DOHH2 (cell line): ENCODE measurements around the gene WWOX.

ENCODE experiments used
- H3F3A ChIP-seq: fragments of 200-600 bp; sonication (generic), shearing (Covaris generic); 2 replicates; pipeline ENCODE4 v1.6.0; 2016; ENCODE audit warnings: antibody characterized with exemption, mild to moderate bottlenecking; ENCODE audit not compliant: control insufficient read depth, insufficient read depth
- H3K27ac ChIP-seq: fragments of 200-600 bp; sonication (generic); 2 replicates; pipeline ENCODE4 v1.5.1; 2014; ENCODE audit warnings: low read depth, mild to moderate bottlenecking, low read length, moderate library complexity
- H3K27me3 ChIP-seq: fragments of 200-600 bp; sonication (generic); 2 replicates; pipeline ENCODE4 v1.6.1; 2014; ENCODE audit warnings: mild to moderate bottlenecking, low read length, mixed read lengths; ENCODE audit not compliant: control insufficient read depth
- H3K36me3 ChIP-seq: fragments of 200-600 bp; sonication (generic); 2 replicates; pipeline ENCODE4 v1.6.1; 2014; ENCODE audit warnings: mild to moderate bottlenecking, low read length, moderate library complexity, mixed read lengths; ENCODE audit not compliant: control insufficient read depth
- H3K4me1 ChIP-seq: fragments of 200-600 bp; sonication (generic); 2 replicates; pipeline ENCODE4 v1.6.1; 2014; ENCODE audit warnings: mild to moderate bottlenecking, low read length, mixed read lengths; ENCODE audit not compliant: control insufficient read depth
- H3K4me2 ChIP-seq: fragments of 200-600 bp; sonication (generic); 2 replicates; pipeline ENCODE4 v1.6.0; 2014; ENCODE audit warnings: mild to moderate bottlenecking, low read length, moderate library complexity
- H3K4me3 ChIP-seq: fragments of 200-600 bp; sonication (generic); 2 replicates; pipeline ENCODE4 v1.5.1; 2014; ENCODE audit warnings: mild to moderate bottlenecking, low read length, mixed read lengths
- H3K79me2 ChIP-seq: fragments of 200-600 bp; sonication (generic); 2 replicates; pipeline ENCODE4 v1.6.1; 2014; ENCODE audit warnings: mild to moderate bottlenecking, low read length, mixed read lengths; ENCODE audit not compliant: control insufficient read depth
- H3K9me2 ChIP-seq: fragments of 200-600 bp; sonication (generic); replicated peaks from 2 replicates; pipeline ENCODE4 v1.6.1; 2014; ENCODE audit warnings: mild to moderate bottlenecking, low read length, mixed read lengths; ENCODE audit not compliant: control insufficient read depth
- H3K9me3 ChIP-seq: fragments of 200-600 bp; sonication (generic); 2 replicates; pipeline ENCODE4 v1.6.1; 2014; ENCODE audit warnings: antibody characterized with exemption, low read length, mixed read lengths; ENCODE audit not compliant: control insufficient read depth, insufficient read depth
- H4K20me1 ChIP-seq: fragments of 200-600 bp; sonication (generic); 2 replicates; pipeline ENCODE4 v1.6.0; 2014; ENCODE audit warnings: low read depth, mild to moderate bottlenecking, antibody characterized with exemption, low read length, moderate library complexity; ENCODE audit not compliant: control insufficient read depth, insufficient read depth
- EZH2phosphoT487 ChIP-seq: fragments of 200-600 bp; sonication (generic); IDR thresholded peaks from 2 replicates; pipeline ENCODE4 v1.6.1; 2017; ENCODE audit warnings: borderline replicate concordance, mild to moderate bottlenecking, antibody characterized with exemption, low read length, moderate library complexity, mixed read lengths
- TF ChIP-seq, protein P1 (sequence below): fragments of 200-600 bp; sonication (generic); IDR thresholded peaks from one replicate; pipeline ENCODE4 v1.5.1; 2014; ENCODE audit warnings: antibody characterized with exemption, mild to moderate bottlenecking, low read depth, low read length; ENCODE audit not compliant: poor library complexity, severe bottlenecking

Gene WWOX

GRCh38 chr16:78656887-78657286 is 557.4 kb downstream of the WWOX start:
- no peak overlapping the region for H3K4me2 ChIP-seq
- no peaks in the 10 kb centered on the region for H3K27me3 ChIP-seq
- H3K9me3 ChIP-seq: no peaks in the 10 kb centered on the region
- no peaks in the 10 kb centered on the region for H3K9me2 ChIP-seq
- H3K79me2 ChIP-seq: no peaks in the 10 kb centered on the region
- no peak overlapping the region for H3K27ac ChIP-seq
- H3K36me3 ChIP-seq: no peaks in the 10 kb centered on the region
- no peaks in the 10 kb centered on the region for H4K20me1 ChIP-seq
- no peak overlapping the region for H3K4me3 ChIP-seq
- H3F3A ChIP-seq: no peaks in the 10 kb centered on the region
- no peak for TF ChIP-seq EZH2phosphoT487
- TF ChIP-seq, protein P1, sequence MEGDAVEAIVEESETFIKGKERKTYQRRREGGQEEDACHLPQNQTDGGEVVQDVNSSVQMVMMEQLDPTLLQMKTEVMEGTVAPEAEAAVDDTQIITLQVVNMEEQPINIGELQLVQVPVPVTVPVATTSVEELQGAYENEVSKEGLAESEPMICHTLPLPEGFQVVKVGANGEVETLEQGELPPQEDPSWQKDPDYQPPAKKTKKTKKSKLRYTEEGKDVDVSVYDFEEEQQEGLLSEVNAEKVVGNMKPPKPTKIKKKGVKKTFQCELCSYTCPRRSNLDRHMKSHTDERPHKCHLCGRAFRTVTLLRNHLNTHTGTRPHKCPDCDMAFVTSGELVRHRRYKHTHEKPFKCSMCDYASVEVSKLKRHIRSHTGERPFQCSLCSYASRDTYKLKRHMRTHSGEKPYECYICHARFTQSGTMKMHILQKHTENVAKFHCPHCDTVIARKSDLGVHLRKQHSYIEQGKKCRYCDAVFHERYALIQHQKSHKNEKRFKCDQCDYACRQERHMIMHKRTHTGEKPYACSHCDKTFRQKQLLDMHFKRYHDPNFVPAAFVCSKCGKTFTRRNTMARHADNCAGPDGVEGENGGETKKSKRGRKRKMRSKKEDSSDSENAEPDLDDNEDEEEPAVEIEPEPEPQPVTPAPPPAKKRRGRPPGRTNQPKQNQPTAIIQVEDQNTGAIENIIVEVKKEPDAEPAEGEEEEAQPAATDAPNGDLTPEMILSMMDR: no peak
- H3K4me1 ChIP-seq: no peaks in the 10 kb centered on the region

- Histone ChIP-seq H3K4me1 (no peaks in the 10 kb centered on the region), H3K4me3 (no peak overlapping the region), H3K36me3 (no peaks in the 10 kb centered on the region), H3K9me3 (no peaks in the 10 kb centered on the region), H3F3A (no peaks in the 10 kb centered on the region), H3K79me2 (no peaks in the 10 kb centered on the region), H3K4me2 (no peak overlapping the region), H3K27ac (no peak overlapping the region), H3K27me3 (no peaks in the 10 kb centered on the region), H4K20me1 (no peaks in the 10 kb centered on the region), H3K9me2 (no peaks in the 10 kb centered on the region)
- no peak for TF ChIP-seq EZH2phosphoT487
Measured at GRCh38 chr16:78659216-78659615, 559.8 kb downstream of the WWOX start.

GRCh38 chr16:78659668-78660217 is 560.3 kb downstream of the WWOX start:
- no peaks in the 10 kb centered on the region for H3K79me2 ChIP-seq
- H4K20me1 ChIP-seq: no peaks in the 10 kb centered on the region
- no peaks in the 10 kb centered on the region for H3F3A ChIP-seq
- H3K4me2 ChIP-seq: no peak overlapping the region
- no peak overlapping the region for H3K27ac ChIP-seq
- H3K9me2 ChIP-seq: no peaks in the 10 kb centered on the region
- no peaks in the 10 kb centered on the region for H3K9me3 ChIP-seq
- TF ChIP-seq, protein P1: no peak
- no peaks in the 10 kb centered on the region for H3K4me1 ChIP-seq
- H3K4me3 ChIP-seq: no peak overlapping the region
- no peaks in the 10 kb centered on the region for H3K36me3 ChIP-seq
- H3K27me3 ChIP-seq: no peaks in the 10 kb centered on the region

- no peaks in the 10 kb centered on the region for H3F3A ChIP-seq
- H3K9me2 ChIP-seq: no peaks in the 10 kb centered on the region
- TF ChIP-seq EZH2phosphoT487: no peak
- TF ChIP-seq, protein P1: no peak
- no peaks in the 10 kb centered on the region for H3K36me3 ChIP-seq
- no peaks in the 10 kb centered on the region for H4K20me1 ChIP-seq
- H3K27ac ChIP-seq: no peak overlapping the region
- no peaks in the 10 kb centered on the region for H3K4me1 ChIP-seq
- H3K9me3 ChIP-seq: no peaks in the 10 kb centered on the region
- H3K27me3 ChIP-seq: no peaks in the 10 kb centered on the region
- no peaks in the 10 kb centered on the region for H3K79me2 ChIP-seq
- no peak overlapping the region for H3K4me2 ChIP-seq
- no peak overlapping the region for H3K4me3 ChIP-seq
Measured at GRCh38 chr16:78660795-78661194, 561.3 kb downstream of the WWOX start.
